ENCODE data around the gene MALRD1.

The MALRD1 gene

GRCh38 chr10:19782430-19783089 lies 734.0 kb downstream of the MALRD1 start:
- DNase-seq (ENCODE audit: low read depth), result no peak

GRCh38 chr10:19783721-19784120 lies 735.1 kb downstream of the MALRD1 start:
- DNase-seq (ENCODE audit: low read depth), result no peak
